ENCODE data around the gene PIGU.

GRCh38 chr20:34530342-34530741 lies 146.6 kb downstream of the PIGU start:
- TF ChIP-seq CTCF (IDR thresholded peaks at IDR 0.05) = no peak
- no peak for TF ChIP-seq POLR2A (IDR thresholded peaks at IDR 0.05)

Data from lower leg skin (tissue), 3 donors.